Cardiac fibroblast (primary cell): Measurements from ENCODE around the gene FAM171A1.

Source experiments
- DNase-seq, 2 donors: peaks; one replicate each; pipeline versions ENCODE4 v3.0.0 to v3.0.0-alpha.2; 2010; ENCODE audit warnings: low read depth in 2 of 2
- H3K4me3 ChIP-seq, 2 donors: replicated peaks in 1 of 2; 1 replicate in 1 of 2; 2 replicates in 1 of 2; pipeline ENCODE4 v1.5.1; 2011; ENCODE audit warnings: low read depth in 2 of 2, low read length in 2 of 2, mild to moderate bottlenecking in 2 of 2, moderate library complexity in 1 of 2
- TF ChIP-seq, protein P1 (sequence below): IDR thresholded peaks from one replicate; pipeline ENCODE4 v1.5.1; 2011; ENCODE audit warnings: low read depth, mild to moderate bottlenecking, low read length, inconsistent platforms

Gene FAM171A1

DNA sequence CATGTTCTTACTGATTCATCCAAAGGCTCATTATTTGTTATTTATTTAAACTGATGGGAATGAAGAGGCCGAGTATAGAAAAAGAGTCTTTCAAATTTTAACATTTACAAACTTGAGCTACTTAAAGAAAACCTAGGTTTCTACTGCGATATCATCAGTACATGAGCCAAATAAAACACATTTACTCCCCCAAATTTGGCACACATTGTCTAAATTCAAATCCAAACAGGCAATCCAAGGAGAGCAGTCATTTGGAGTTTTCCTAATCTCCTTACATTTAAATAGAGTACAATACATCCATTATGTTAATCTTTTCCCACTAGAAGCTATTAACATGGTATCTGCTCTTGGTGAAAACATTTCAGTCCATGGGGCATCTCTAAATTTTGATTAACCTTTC lies 204.8 kb downstream of the FAM171A1 start:
- no peak for DNase-seq
- peak overlapping the region in 1 of 2 donors; percentile 83 for H3K4me3 ChIP-seq
- TF ChIP-seq, protein P1, sequence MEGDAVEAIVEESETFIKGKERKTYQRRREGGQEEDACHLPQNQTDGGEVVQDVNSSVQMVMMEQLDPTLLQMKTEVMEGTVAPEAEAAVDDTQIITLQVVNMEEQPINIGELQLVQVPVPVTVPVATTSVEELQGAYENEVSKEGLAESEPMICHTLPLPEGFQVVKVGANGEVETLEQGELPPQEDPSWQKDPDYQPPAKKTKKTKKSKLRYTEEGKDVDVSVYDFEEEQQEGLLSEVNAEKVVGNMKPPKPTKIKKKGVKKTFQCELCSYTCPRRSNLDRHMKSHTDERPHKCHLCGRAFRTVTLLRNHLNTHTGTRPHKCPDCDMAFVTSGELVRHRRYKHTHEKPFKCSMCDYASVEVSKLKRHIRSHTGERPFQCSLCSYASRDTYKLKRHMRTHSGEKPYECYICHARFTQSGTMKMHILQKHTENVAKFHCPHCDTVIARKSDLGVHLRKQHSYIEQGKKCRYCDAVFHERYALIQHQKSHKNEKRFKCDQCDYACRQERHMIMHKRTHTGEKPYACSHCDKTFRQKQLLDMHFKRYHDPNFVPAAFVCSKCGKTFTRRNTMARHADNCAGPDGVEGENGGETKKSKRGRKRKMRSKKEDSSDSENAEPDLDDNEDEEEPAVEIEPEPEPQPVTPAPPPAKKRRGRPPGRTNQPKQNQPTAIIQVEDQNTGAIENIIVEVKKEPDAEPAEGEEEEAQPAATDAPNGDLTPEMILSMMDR, result no peak

DNA sequence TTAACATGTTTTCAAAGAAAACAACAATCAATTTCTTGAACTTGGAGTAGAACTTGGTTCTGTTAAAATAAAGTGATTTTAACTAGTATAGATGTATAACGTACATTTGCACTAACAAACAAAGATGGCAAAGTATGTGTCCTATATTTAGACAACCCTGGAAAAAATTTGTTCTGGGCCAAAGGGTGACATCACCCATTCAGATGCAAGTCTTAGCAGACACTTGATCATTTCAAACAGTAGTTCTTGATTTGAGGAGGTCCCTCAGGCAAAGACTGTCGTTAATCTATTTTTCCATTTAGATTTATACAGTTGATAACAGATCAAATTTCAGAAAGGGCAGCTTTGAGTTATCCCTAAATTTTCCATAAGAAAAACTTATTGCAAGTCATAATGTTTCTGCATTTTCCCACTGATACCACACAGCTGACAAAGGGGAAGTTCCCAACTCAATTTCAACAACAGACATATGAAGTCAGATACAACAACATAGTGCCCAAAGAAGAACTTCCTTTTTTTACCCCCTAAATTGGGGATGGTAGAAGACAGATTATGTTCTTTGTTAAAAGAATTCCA lies 207.7 kb downstream of the FAM171A1 start:
- TF ChIP-seq, protein P1, result no peak
- no peak overlapping the region for H3K4me3 ChIP-seq
- peak in 1 of 2 donors; percentile 19 for DNase-seq
